GM18870 (cell line): Measurements from ENCODE around the gene DPP4.

ENCODE experiments used
- ATAC-seq: cut with Tn5 transposase; IDR thresholded peaks from one replicate; pipeline ENCODE4 v1.9.1; 2021; ENCODE audit warnings: moderate library complexity; ENCODE audit not compliant: unreplicated experiment

DPP4 gene

GRCh38 chr2:162086904-162087303 lies 12.9 kb upstream of the DPP4 start:
- ATAC-seq: no peak

- ATAC-seq: no peak
Observed at GRCh38 chr2:162085090-162085891, 11.3 kb upstream of the DPP4 start.

GRCh38 chr2:162084536-162084935 lies 10.5 kb upstream of the DPP4 start:
- ATAC-seq: no peak

- no peak for ATAC-seq
Observed at GRCh38 chr2:162082681-162083080, 8.7 kb upstream of the DPP4 start.

- ATAC-seq: no peak
Observed at GRCh38 chr2:162082036-162082435, 8.0 kb upstream of the DPP4 start.

- no peak for ATAC-seq
Observed at GRCh38 chr2:162079514-162079913, 5.5 kb upstream of the DPP4 start.

- ATAC-seq: no peak
Observed at GRCh38 chr2:162075689-162076132, 1.7 kb upstream of the DPP4 start.

- ATAC-seq: no peak
Observed at GRCh38 chr2:162074928-162075688, 1.1 kb upstream of the DPP4 start.

GRCh38 chr2:162074632-162074895 lies 549 bp upstream of the DPP4 start:
- no peak for ATAC-seq

- no peak for ATAC-seq
Observed at GRCh38 chr2:162072976-162073887, 783 bp downstream of the DPP4 start.

- ATAC-seq: peak; percentile 78
Observed at GRCh38 chr2:162072181-162072702, 1.8 kb downstream of the DPP4 start.

GRCh38 chr2:162071001-162071400 lies 3.0 kb downstream of the DPP4 start:
- ATAC-seq: no peak

GRCh38 chr2:162070228-162070936 lies 3.6 kb downstream of the DPP4 start:
- no peak for ATAC-seq

- no peak for ATAC-seq
Observed at GRCh38 chr2:162069267-162069903, 4.6 kb downstream of the DPP4 start.

GRCh38 chr2:162067596-162067995 lies 6.4 kb downstream of the DPP4 start:
- ATAC-seq: no peak

GRCh38 chr2:162065767-162066166 lies 8.2 kb downstream of the DPP4 start:
- no peak for ATAC-seq

- peak; percentile 44 for ATAC-seq
Observed at GRCh38 chr2:162063899-162064298, 10.1 kb downstream of the DPP4 start.

- ATAC-seq: no peak
Observed at GRCh38 chr2:162063281-162063680, 10.7 kb downstream of the DPP4 start.

- no peak for ATAC-seq
Observed at GRCh38 chr2:162062559-162062958, 11.5 kb downstream of the DPP4 start.

- ATAC-seq: no peak
Observed at GRCh38 chr2:162061021-162061420, 13.0 kb downstream of the DPP4 start.
